Pancreas (tissue), 10 donors: ENCODE measurements around the gene STIM2. TPM values are rescaled to one million over a fixed set of nuclear protein-coding genes. Genes with fewer than 3 reads are reported as not detected.
"Not testable (repeated sequence)": the region's sequence is repeated elsewhere in the genome, so short reads cannot be mapped to it uniquely, and the experiment has no call there.

Experiments
- ATAC-seq, 4 donors: fragments of 200-7000 bp; cut with Tn5 transposase; one replicate each; pipeline versions ENCODE4 v1.8.0 to v1.9.1; 2020; ENCODE audit warnings: mild to moderate bottlenecking in 4 of 4, moderate library complexity in 4 of 4
- DNase-seq, 6 donors: peaks; one replicate each; pipeline ENCODE4 v3.0.0-alpha.2; 2020
- FAIRE-seq: peaks from 2 replicates; lab custom pipeline; 2012; peaks lifted over from hg19 to GRCh38; lab: Jason Lieb, UNC
- H3K27ac ChIP-seq, 4 donors: fragments of 200-600 bp; sonication (generic); 1 replicate in 3 of 4; 2 replicates in 1 of 4; pipeline versions ENCODE4 v1.5.0 to v1.8.0; 2020
- H3K27me3 ChIP-seq, 4 donors: fragments of 200-600 bp; one replicate each; pipeline ENCODE4 v1.8.0; 2021
- H3K36me3 ChIP-seq, 3 donors: fragments of 200-600 bp; sonication (generic) in 1 of 3; one replicate each; pipeline versions ENCODE4 v1.5.0 to v1.8.0; 2020 to 2021
- H3K4me1 ChIP-seq, 3 donors: fragments of 200-600 bp; one replicate each; pipeline ENCODE4 v1.8.0; 2021
- H3K4me3 ChIP-seq, 4 donors: fragments of 200-600 bp; sonication (generic) in 2 of 4; one replicate each; pipeline versions ENCODE4 v1.5.0 to v1.8.0; 2020 to 2021
- H3K9me3 ChIP-seq, 4 donors: fragments of 200-600 bp; one replicate each; pipeline ENCODE4 v1.8.0; 2021
- WGBS, 2 donors: extraction: QIAGEN DNeasy Blood & Tissue Kit; methylation state at CpG; one replicate each; pipeline ENCODE4 v1.1.7; 2013; 5-methylcytosine and 5-hydroxymethylcytosine counted together
- intact Hi-C, 3 donors: fragments of 100-400 bp; cut with DNase I; formaldehyde crosslinking; loops; one replicate each; pipeline versions ENCODE4 v1.11.1 to v1.14.2; 2022
- polyA plus RNA-seq, 2 donors: library from polyadenylated mRNA; stranded (reverse); fragments of 200-250 nt; gene quantifications; one replicate each; pipeline ENCODE4 v1.2.3, GENCODE V29; 2013
- total RNA-seq, 6 donors: library from RNA; stranded (reverse); fragmentation: NEBNext Ultra II Directional in 4 of 6; extraction: Animal tissue kit (Norgen Biotek cat#: 25700) in 4 of 6; gene quantifications; one replicate each; pipeline versions ENCODE4 v1.2.1 to v1.2.4, GENCODE V29; 2021 to 2023
- TF ChIP-seq, protein P1 (sequence below), 4 donors: fragments of 200-600 bp; sonication (generic) in 3 of 4; IDR thresholded peaks; one replicate each; pipeline versions ENCODE4 v1.5.0 to v1.8.0; 2021; ENCODE audit warnings: antibody characterized with exemption in 4 of 4
- donor health status: healthy with polysubstance abuse.
- donor health status: DM: no; HTN: no; CAD: no; lungs with moderate emphysema.
- donor health status: DM: no; HTN: no; CAD: no.
- donor health status: control.
- donor health status: control.
- donor health status: Bipolar disorder and iron deficiency.
- donor health status: DM: yes; HTN: yes; CAD: no.
- donor health status: DM: no; HTN: no; CAD: no.
- donor health status: DM: no; HTN: no; CAD: no.
- donor health status: DM: yes; HTN: yes; CAD: no.

The STIM2 gene
- total and polyA plus RNA-seq, 8 donors: 7.6 to 18.7 (median 12.6) TPM

DNA sequence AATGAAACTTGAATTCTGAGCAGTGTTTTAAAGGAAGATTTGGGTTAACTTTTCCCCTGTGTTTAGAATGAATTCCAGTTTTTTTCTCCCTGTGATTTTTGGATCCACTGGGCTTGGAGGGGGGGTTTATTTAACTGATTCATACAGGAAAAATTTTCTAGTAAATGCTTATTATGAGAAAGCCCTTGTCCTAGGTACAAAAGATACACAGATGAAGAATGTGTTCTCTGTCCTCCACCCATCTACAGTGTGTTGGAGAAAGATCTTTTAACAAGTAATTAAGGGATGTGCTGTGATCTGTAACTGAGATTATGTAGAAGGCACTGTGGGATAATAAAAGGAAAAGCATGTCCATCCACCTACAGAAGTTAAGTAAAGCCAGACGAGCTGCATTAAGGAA is 103.9 kb downstream of the STIM2 start:
- ATAC-seq (no peak), DNase-seq (no peak), FAIRE-seq (no peak)
- no peaks in the 10 kb centered on the region for H3K27me3 ChIP-seq
- intact Hi-C loops: no loop called here
- peak overlapping the region in 1 of 4 donors; percentile 2 for H3K27ac ChIP-seq
- no peaks in the 10 kb centered on the region for H3K9me3 ChIP-seq
- peaks cover 0 to 12% (median 7%) of the 10 kb centered on the region in 3 donors for H3K4me1 ChIP-seq
- TF ChIP-seq, protein P1, sequence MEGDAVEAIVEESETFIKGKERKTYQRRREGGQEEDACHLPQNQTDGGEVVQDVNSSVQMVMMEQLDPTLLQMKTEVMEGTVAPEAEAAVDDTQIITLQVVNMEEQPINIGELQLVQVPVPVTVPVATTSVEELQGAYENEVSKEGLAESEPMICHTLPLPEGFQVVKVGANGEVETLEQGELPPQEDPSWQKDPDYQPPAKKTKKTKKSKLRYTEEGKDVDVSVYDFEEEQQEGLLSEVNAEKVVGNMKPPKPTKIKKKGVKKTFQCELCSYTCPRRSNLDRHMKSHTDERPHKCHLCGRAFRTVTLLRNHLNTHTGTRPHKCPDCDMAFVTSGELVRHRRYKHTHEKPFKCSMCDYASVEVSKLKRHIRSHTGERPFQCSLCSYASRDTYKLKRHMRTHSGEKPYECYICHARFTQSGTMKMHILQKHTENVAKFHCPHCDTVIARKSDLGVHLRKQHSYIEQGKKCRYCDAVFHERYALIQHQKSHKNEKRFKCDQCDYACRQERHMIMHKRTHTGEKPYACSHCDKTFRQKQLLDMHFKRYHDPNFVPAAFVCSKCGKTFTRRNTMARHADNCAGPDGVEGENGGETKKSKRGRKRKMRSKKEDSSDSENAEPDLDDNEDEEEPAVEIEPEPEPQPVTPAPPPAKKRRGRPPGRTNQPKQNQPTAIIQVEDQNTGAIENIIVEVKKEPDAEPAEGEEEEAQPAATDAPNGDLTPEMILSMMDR (IDR thresholded peaks at IDR 0.05): no peak
- WGBS, 2 donors: 54 to 62% methylated on average over 1 of the region's 1 CpG
- no peaks in the 10 kb centered on the region for H3K36me3 ChIP-seq
- H3K4me3 ChIP-seq: no peak overlapping the region

DNA sequence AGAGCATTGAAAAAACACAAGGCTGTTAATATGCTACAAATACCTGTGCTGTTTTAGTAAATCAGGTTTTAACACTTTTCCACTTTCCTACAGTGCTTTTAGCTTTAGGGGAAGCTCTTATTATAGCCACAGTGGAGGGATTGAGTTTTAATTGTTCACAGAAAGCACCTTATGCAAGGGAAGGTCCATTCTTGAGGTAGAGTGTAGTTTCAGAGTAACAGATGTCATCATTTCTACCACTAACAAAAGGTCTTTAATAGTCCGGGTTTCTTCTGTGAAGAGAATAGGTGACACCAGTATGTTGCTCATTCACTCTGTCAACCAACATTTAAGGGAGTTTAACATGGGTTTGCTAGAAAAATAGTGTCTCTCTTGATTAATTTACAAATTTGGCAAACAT is 104.4 kb downstream of the STIM2 start:
- DNase-seq (no peak), ATAC-seq (peak in 2 of 4 donors; percentile 30 to 45), FAIRE-seq (no peak)
- no peaks in the 10 kb centered on the region for H3K36me3 ChIP-seq
- 49 to 57% methylated on average over 1 of the region's 1 CpG for WGBS, 2 donors
- no peaks in the 10 kb centered on the region for H3K9me3 ChIP-seq
- intact Hi-C loops: no loop called here
- H3K27ac ChIP-seq: peak overlapping the region in 1 of 4 donors; percentile 2
- TF ChIP-seq, protein P1 (IDR thresholded peaks at IDR 0.05): no peak
- H3K4me3 ChIP-seq: no peak overlapping the region
- peaks cover 0 to 12% (median 7%) of the 10 kb centered on the region in 3 donors for H3K4me1 ChIP-seq
- H3K27me3 ChIP-seq: no peaks in the 10 kb centered on the region

DNA sequence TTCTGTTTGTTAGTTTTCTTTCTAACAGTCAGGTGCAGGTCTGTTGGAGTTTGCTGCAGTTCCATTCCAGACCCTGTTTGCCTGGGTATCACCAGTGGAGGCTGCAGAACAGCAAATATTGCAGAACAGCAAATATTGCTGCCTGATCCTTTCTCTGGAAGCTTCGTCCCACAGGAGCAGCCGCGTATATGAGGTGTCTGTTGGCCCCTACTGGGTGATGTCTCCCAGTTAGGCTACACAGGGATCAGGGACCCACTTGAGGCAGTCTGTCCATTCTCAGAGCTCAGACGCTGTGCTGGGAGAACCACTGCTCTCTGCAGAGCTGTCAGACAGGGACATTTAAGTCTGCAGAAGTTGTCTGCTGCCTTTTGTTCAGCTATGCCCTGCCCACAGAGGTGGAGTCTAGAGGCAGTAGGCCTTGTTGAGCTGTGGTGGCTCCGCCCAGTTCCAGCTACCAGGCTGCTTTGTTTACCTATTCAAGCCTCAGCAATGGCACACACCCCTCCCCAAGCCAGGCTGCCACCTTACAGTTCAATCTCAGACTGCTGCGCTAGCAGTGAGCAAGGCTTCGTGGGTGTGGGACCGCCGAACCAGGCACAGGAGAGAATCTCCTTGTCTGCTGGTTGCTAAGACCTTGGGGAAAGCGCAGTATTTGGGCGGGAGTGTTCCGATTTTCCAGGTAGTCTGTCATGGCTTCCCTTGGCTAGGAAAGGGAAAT is 115.0 kb downstream of the STIM2 start:
- H3K27ac ChIP-seq, H3K27me3 ChIP-seq, intact Hi-C loops, FAIRE-seq, H3K4me3 ChIP-seq, H3K9me3 ChIP-seq, H3K36me3 ChIP-seq, H3K4me1 ChIP-seq, ATAC-seq: not testable (repeated sequence)
- peak in 1 of 6 donors; percentile 29 for DNase-seq
- WGBS, 2 donors: 97 to 98% methylated on average over 12 of the region's 12 CpGs

DNA sequence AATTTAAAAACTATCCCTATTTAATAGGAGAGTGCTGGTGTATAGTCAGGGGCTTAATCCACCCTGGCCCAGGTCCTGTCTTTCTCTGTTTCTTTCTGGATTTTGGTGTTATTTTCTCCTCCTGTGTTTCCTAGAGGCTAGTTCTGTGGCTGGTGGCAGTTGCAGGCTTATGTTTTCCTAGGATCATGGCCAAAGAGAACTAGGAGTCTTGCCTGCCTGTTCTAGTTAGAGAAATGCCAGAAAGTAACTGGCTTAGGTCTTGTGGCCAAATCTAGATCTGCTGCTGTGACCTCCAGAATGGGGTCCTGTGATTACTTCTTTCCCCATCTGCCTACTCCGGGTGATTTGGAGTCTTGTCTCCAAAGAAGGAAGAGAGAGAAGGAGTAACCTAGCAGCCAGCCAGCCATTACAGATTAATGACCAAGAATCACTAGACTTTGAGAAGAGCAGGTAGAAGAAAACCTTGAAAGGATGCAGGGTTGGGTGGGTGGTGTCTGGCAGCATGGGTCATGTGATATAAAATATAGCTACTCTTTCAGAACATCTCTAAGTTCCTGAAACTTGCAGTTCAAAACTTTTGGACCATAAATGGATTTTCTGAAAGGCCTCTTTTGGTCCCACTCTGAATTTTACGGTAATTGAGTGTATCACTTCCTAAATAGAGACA is 117.9 kb downstream of the STIM2 start:
- Histone ChIP-seq H3K27me3 (no peaks in the 10 kb centered on the region), H3K4me3 (no peak overlapping the region), H3K27ac (no peak overlapping the region), H3K4me1 (peaks cover 3 to 13% (median 10%) of the 10 kb centered on the region in 3 donors), H3K36me3 (no peaks in the 10 kb centered on the region), H3K9me3 (no peaks in the 10 kb centered on the region)
- intact Hi-C loops: no loop called here
- TF ChIP-seq, protein P1 (IDR thresholded peaks at IDR 0.05): no peak
- no peak for DNase-seq
- 64 to 67% methylated on average over 2 of the region's 2 CpGs for whole genome bisulfite sequencing, 2 donors
- ATAC-seq: peak in 2 of 4 donors; percentile 35 to 65
- FAIRE-seq: no peak

DNA sequence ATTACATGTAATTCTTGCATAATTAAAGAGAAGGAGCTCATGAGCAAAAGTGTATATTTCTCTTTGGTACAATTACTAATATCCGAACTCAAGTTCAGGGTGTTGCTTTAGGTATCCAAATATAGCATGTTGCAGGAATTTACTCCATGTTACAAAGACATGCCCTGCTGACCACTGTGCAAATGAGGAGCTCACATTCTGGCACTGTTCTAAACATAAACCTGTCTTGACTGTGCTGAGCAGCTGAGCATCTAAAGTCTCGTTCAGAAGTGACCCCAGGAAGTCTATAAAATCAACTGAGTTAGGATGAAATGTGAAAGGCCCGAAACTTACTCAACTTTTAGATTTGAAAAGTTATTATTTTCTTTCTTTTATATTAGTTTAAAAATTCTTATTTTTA is 124.3 kb downstream of the STIM2 start:
- Histone ChIP-seq H3K4me3 (no peak overlapping the region), H3K36me3 (no peaks in the 10 kb centered on the region), H3K9me3 (no peaks in the 10 kb centered on the region), H3K4me1 (peaks cover 6 to 18% (median 18%) of the 10 kb centered on the region in 3 donors), H3K27ac (no peak overlapping the region), H3K27me3 (no peaks in the 10 kb centered on the region)
- DNase-seq (no peak), FAIRE-seq (no peak), ATAC-seq (no peak)
- 91 to 95% methylated on average over 3 of the region's 3 CpGs for WGBS, 2 donors
- intact Hi-C loops: no loop called here
- TF ChIP-seq, protein P1 (IDR thresholded peaks at IDR 0.05): no peak
